ENCODE data around the gene STX11. TPM values are rescaled to one million over a fixed set of nuclear protein-coding genes. Genes with fewer than 3 reads are reported as not detected.

The STX11 gene
- total RNA-seq, 4 donors from 2014 or later, result 1.6 to 11.6 (median 2.4) TPM

DNA sequence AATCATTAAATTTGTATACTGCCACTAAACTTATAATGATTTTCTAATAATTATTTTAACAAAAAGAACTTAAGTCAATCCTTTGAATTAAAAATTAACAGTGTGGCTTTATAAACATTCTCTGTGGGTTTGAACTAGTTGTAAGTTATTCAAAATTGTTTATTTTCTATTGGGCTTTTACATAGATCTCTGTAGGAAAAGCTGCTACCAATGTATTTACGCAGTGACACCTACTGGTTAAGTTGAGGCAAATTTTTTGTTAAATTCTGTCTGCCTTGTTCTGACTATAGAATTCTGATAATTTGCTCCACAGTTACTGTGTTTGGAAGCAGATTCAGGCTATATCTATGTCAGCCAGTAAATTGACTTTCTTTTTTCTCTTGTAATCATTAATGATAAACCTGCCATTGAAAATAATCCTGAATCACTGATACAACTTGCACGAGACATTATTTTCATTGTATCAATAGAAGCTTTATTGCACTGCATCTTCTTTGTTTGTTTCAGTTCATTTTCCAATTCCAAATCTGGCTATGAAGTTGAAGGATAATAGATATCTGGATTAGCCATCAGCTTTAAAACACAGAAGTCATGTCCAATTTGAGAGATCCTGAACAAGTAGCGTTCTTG is 68.9 kb downstream of the STX11 start:
- H3K27me3 ChIP-seq, result no peaks in the 10 kb centered on the region
- TF ChIP-seq POLR2A (IDR thresholded peaks at IDR 0.05), result no peak
- TF ChIP-seq, protein P1, sequence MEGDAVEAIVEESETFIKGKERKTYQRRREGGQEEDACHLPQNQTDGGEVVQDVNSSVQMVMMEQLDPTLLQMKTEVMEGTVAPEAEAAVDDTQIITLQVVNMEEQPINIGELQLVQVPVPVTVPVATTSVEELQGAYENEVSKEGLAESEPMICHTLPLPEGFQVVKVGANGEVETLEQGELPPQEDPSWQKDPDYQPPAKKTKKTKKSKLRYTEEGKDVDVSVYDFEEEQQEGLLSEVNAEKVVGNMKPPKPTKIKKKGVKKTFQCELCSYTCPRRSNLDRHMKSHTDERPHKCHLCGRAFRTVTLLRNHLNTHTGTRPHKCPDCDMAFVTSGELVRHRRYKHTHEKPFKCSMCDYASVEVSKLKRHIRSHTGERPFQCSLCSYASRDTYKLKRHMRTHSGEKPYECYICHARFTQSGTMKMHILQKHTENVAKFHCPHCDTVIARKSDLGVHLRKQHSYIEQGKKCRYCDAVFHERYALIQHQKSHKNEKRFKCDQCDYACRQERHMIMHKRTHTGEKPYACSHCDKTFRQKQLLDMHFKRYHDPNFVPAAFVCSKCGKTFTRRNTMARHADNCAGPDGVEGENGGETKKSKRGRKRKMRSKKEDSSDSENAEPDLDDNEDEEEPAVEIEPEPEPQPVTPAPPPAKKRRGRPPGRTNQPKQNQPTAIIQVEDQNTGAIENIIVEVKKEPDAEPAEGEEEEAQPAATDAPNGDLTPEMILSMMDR (IDR thresholded peaks at IDR 0.05), result peak; percentile 39 to 68 (median 56)
- H3K36me3 ChIP-seq, result no peaks in the 10 kb centered on the region
- peaks cover 0 to 9% (median 5%) of the 10 kb centered on the region in 4 donors for H3K4me1 ChIP-seq
- H3K27ac ChIP-seq, result no peak overlapping the region
- H3K9me3 ChIP-seq, result no peaks in the 10 kb centered on the region
- H3K4me3 ChIP-seq, result no peak overlapping the region
- no peak for DNase-seq

DNA sequence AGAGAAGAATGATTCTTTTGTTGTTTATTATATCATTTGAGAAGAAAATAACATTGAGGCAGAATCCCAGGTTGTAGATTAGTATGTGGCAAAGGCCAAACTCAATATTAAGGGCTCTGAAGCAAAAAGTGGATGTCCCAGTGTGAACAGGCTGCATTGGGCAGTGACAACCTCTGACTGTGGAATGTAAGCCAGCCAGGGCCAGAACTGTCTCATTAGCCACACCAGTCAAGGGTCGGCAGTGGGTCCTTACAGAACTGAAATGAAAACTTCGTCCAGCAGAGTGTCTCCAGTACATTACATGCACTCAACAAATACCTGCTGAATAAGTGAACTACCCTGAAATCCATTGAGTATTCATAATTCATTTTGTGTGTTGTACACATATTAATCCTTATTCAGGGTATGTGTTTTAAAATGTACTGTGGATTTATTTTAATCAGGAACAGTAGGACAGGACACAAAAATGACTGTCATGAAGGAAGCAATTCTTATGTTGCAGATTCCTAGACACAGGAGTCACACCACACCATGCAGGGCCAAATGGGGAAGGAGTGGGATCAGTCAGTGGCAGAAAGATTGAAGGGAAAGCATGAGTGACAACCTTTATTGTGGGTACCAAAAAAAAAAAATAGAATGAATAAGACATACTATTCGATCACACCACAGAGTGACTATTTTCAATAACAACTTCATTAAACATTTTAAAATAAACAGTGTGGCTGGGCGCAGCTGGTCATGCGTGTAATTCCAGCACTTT is 69.9 kb downstream of the STX11 start:
- no peak for DNase-seq
- Histone ChIP-seq H3K27ac (no peak overlapping the region), H3K36me3 (no peaks in the 10 kb centered on the region), H3K9me3 (no peaks in the 10 kb centered on the region), H3K4me1 (peaks cover 0 to 4% (median 3%) of the 10 kb centered on the region in 4 donors), H3K4me3 (no peak overlapping the region), H3K27me3 (no peaks in the 10 kb centered on the region)
- TF ChIP-seq, protein P1 (IDR thresholded peaks at IDR 0.05), result no peak
- TF ChIP-seq POLR2A (IDR thresholded peaks at IDR 0.05), result no peak

DNA sequence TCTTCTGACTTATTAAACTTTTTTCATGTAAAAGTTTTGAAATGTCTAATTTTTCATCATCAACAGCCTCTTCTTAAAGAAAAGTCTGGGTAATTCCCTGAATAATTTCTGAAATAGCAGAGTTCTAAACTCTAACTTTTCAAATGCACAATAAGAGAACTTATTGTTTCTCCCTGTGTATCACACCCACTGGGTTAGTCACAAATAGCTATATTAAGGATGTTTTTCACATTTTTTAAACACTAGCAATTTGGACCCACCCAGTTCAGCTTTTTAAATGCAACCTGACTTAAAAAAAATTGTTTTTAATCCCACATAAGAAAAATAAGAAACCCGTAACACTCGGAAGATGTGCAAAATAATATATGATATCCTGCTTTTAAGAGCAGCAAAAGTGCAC is 73.4 kb downstream of the STX11 start:
- Histone ChIP-seq H3K4me3 (no peak overlapping the region), H3K27me3 (no peaks in the 10 kb centered on the region), H3K36me3 (no peaks in the 10 kb centered on the region), H3K27ac (no peak overlapping the region), H3K4me1 (no peaks in the 10 kb centered on the region), H3K9me3 (no peaks in the 10 kb centered on the region)
- no peak for TF ChIP-seq POLR2A (IDR thresholded peaks at IDR 0.05)
- TF ChIP-seq, protein P1 (IDR thresholded peaks at IDR 0.05), result no peak
- DNase-seq, result no peak

DNA sequence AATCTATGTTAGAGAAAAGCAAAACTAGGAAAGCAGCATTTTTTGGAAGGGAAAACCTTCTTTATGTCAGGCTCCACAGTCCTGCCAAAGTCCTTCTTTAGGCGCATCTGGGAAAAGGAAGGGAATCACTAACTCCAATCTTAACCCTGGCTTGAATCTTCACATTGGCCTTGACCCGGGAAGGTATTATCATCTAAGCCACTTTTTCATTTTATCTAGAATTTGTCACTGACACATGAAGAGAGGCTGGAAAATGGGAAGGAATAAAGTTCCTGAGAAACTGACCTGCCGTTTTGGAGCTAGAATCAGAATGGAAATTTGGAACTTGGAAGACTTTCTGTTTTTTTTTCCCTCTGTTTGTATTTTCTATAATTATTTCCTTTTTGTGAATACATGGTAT is 81.4 kb downstream of the STX11 start:
- no peak for DNase-seq
- no peak overlapping the region for H3K4me3 ChIP-seq
- TF ChIP-seq, protein P1 (IDR thresholded peaks at IDR 0.05), result no peak
- TF ChIP-seq POLR2A (IDR thresholded peaks at IDR 0.05), result no peak
- no peaks in the 10 kb centered on the region for H3K27me3 ChIP-seq
- no peaks in the 10 kb centered on the region for H3K9me3 ChIP-seq
- no peaks in the 10 kb centered on the region for H3K36me3 ChIP-seq
- no peak overlapping the region for H3K27ac ChIP-seq
- no peaks in the 10 kb centered on the region for H3K4me1 ChIP-seq

DNA sequence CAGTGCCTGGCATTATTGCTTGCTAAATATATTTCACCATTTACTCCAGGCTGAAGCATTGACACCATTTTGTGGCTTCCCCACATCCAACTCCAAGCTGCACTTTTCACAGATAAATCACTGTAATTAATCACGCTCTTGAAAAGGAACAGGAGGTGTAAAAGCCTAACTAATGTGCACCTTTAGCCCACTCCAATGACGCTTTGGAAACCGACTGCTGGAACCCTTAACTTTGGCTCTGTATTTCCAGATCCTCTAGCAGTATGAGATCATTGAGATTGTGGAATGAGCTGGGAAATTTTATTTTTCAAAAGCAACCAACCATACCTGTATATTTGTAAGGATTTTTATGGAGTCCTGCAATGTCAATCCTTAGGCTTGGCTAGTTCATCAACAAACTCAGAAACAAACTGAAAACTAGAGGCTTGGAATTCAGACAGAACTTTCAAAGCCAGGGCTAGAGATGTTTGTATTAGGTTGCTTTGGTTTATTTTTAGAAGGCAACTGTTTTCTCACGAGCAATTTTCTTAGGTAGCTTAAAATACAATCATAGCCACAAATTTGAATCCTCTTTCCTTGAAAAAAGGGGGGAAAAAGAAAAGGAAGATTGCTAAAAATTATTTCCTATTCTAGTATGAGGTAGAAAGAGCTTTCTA is 82.0 kb downstream of the STX11 start:
- no peak for DNase-seq

DNA sequence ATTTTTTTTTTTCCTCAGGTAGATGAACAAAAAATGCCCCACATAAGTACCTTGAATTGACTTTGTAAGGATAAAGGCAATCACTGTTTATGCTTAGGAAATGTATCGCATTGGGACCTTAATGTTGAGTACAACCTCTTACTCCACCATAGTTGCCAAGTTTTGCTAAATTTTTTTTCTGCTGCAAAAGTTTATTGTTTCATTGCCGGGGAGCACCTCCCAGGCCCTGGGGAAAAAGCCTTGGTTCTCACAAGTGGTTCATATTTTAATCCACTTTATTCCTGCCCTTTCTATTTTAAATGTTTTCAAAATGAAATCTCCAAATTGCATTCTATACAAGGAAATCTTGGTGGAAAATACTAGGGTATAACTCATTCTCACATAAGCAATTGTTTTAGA is 82.5 kb downstream of the STX11 start:
- TF ChIP-seq, protein P1 (IDR thresholded peaks at IDR 0.05), result no peak
- no peak for TF ChIP-seq POLR2A (IDR thresholded peaks at IDR 0.05)
- H3K9me3 ChIP-seq, result no peaks in the 10 kb centered on the region
- H3K27ac ChIP-seq, result no peak overlapping the region
- DNase-seq, result no peak
- H3K36me3 ChIP-seq, result no peaks in the 10 kb centered on the region
- H3K4me1 ChIP-seq, result no peaks in the 10 kb centered on the region
- H3K4me3 ChIP-seq, result no peak overlapping the region
- H3K27me3 ChIP-seq, result no peaks in the 10 kb centered on the region

More for the DNA sequence above, 82.0 kb downstream of the STX11 start:
- no peak for TF ChIP-seq POLR2A (IDR thresholded peaks at IDR 0.05)
- no peaks in the 10 kb centered on the region for H3K36me3 ChIP-seq
- no peak overlapping the region for H3K27ac ChIP-seq
- H3K4me1 ChIP-seq, result no peaks in the 10 kb centered on the region
- no peaks in the 10 kb centered on the region for H3K27me3 ChIP-seq
- H3K9me3 ChIP-seq, result no peaks in the 10 kb centered on the region
- no peak overlapping the region for H3K4me3 ChIP-seq
